Ovary (tissue), 3 donors: Measurements from ENCODE around the gene ANHX.

Experiments
- EP300 ChIP-seq: sonication (generic); formaldehyde crosslinking; IDR thresholded peaks from one replicate; pipeline ENCODE4 v1.6.1; 2017; ENCODE audit warnings: antibody characterized with exemption
- POLR2A ChIP-seq: fragments of 450-650 bp; IDR thresholded peaks from one replicate; pipeline ENCODE4 v1.6.1; 2017; ENCODE audit warnings: antibody characterized with exemption, mild to moderate bottlenecking, moderate library complexity
- TF ChIP-seq, protein P1 (sequence below), 3 donors: fragments of 450-650 bp in 2 of 3; fragments of 200-600 bp in 1 of 3; IDR thresholded peaks; one replicate each; pipeline versions ENCODE4 v1.5.1 to v1.8.0; 2016 to 2022; ENCODE audit warnings: antibody characterized with exemption in 3 of 3, mild to moderate bottlenecking in 1 of 3
- donor health status: DM: no; HTN: no; CAD: no.

DNA sequence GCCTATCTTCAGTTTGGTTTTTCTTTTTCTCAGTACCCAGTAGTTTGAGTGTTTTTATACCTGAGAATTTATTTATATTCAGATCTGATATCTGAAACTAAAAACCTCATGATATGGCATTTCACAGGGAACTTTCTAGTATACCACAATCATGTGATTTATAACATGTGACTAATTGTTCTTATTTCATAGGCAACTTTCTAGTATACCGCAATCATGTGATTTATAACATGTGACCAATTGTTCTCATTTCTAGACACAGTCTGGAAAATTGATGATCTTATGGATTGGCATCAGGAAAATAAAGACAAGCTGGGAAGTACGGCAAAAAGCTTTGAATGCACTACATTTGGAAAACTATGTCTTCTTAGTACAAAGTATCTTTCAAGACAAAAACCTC lies 33.8 kb downstream of the ANHX start:
- TF ChIP-seq, protein P1, sequence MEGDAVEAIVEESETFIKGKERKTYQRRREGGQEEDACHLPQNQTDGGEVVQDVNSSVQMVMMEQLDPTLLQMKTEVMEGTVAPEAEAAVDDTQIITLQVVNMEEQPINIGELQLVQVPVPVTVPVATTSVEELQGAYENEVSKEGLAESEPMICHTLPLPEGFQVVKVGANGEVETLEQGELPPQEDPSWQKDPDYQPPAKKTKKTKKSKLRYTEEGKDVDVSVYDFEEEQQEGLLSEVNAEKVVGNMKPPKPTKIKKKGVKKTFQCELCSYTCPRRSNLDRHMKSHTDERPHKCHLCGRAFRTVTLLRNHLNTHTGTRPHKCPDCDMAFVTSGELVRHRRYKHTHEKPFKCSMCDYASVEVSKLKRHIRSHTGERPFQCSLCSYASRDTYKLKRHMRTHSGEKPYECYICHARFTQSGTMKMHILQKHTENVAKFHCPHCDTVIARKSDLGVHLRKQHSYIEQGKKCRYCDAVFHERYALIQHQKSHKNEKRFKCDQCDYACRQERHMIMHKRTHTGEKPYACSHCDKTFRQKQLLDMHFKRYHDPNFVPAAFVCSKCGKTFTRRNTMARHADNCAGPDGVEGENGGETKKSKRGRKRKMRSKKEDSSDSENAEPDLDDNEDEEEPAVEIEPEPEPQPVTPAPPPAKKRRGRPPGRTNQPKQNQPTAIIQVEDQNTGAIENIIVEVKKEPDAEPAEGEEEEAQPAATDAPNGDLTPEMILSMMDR (IDR thresholded peaks at IDR 0.05) = no peak
- no peak for TF ChIP-seq EP300
- no peak for TF ChIP-seq POLR2A
